ENCODE results near the gene ATF6.

Gene ATF6

GRCh38 chr1:161838885-161839284, 72.8 kb downstream of the ATF6 start:
- no peak for DNase-seq

DNA sequence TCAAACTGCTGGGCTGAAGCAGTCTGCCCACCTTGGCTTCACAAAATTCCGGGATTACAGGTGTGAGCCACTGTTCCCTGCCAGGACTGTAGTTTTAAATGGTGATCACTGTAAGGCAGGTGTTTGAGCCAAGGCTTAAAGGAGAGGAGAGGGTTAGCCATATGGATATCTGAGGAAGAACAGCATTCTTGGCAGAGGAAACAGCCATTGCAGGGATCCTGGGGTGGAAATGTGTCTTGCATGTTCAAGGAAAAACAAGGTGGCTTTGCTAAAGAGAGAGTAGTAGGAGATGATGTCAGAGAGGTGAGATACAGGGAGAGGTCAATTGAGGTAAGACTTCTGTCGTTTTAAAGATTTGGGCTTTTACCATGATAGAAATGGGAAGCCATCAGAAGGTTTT, 73.5 kb downstream of the ATF6 start:
- DNase-seq = no peak

DNA sequence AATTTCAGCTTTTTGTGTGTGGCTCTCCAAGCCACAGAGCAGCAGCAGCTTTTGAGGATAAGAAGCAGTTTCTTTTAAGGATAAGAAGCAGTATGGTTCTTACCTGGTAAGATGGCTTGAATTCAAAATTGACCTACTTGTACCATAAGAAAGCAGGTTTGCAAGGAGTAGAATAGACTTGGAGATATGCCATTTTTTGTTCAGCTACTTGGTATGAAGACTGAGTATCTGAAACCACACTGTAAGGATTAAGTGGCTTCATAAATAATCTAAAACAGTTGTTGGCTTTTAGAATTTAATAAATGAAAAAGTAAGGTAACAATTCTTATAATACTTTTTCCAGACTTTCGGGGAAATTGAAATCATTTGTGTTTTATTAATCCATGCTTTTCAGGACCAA, 74.2 kb downstream of the ATF6 start:
- DNase-seq = no peak

GRCh38 chr1:161843156-161843555, 77.0 kb downstream of the ATF6 start:
- no peak for DNase-seq

DNA sequence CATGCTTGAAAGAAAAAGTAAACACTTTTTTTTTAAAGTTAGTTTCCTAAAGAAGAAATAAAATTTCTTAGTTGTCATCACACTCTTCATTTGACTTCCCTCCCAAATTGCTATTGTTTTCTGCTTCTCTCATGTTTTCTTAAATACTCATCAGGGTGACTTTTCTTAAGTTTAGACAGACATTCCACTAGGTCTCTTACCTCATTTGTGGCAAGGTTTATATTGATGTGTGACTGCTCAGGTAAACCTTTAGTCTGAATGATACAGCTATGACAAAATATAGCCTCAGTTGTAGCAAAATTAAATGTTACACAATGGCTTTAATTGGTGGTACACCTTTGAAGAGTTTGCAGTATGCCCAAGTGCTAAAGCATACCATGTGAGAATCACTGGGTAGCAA, 78.6 kb downstream of the ATF6 start:
- DNase-seq = no peak

GRCh38 chr1:161848676-161849075, 82.6 kb downstream of the ATF6 start:
- no peak for DNase-seq

DNA sequence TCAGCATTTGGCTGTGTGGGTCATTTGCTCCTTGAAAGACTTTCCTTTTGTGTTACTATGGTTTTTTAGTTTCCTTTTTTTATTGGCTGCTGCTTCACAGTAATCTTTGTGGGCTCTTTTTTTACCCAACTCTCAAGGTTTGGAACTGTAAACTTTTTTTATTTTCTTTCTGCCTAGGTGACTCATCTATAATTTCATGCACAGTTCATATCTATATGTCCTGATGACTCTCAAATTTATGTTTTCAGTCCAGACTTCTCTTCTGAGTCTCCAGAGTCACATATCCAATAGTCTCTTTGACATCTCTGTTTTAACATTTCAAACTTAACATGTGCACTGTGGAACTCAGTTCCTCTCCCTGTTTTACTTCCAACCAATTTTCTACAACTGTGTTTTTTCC, 83.4 kb downstream of the ATF6 start:
- no peak for DNase-seq

- DNase-seq = no peak
These were observed 89.1 kb downstream of the ATF6 start for GRCh38 chr1:161855260-161855659.

DNA sequence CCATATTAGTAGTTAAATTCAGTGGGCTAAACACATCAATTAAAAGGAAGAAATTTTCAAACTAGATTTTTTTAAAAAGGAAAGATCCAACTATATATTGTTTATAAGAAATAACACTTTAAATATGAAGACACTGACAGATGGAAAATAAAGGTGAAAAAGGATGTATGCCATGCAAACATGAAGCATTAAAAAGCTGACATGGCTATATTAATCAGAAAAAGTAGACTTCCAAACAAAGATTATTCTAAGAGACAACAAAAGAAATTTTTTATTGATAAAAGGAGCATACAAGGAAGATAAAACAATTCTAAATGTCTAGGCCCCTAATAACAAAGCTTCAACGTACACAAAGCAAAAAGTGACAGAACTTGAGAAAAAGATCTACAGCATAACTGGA, 92.2 kb downstream of the ATF6 start:
- DNase-seq = no peak

DNA sequence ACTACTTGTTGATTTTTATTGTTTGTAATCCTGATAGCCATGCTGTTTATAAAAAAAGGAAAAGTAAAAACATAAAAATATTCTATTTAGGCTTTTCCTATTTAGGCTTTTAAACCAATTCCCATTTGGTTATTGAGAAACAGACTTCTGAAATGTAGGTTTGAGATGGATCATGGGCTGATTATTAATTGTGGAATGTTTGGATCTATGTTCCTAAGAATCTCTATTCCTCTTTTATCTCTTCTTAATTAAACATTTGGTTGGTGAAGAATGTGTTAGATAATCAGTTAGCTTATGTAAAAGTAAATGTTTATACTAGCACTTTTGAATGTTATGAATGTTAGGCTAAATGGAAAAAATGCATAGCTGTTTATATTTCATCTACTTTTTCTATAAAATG, 97.4 kb downstream of the ATF6 start:
- DNase-seq = no peak

DNA sequence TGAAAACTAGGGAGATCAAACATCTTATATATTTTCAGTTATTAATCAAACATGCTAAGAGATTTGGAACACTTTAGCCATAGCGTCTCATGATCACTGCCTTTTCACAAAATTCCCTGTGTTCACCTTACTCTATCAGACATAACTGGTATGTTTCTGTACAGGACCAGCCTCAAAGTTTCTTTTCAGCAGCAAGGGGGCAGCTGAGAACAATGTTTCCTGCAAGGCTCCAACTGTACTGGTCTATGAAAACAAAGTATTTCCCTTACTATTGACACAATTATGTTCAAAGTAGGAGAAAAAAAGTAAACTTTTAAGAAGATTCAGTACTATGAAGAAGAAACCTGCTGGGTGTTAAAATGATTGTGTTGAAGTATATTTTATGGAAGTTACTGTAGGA, 98.5 kb downstream of the ATF6 start:
- no peak for DNase-seq

DNA sequence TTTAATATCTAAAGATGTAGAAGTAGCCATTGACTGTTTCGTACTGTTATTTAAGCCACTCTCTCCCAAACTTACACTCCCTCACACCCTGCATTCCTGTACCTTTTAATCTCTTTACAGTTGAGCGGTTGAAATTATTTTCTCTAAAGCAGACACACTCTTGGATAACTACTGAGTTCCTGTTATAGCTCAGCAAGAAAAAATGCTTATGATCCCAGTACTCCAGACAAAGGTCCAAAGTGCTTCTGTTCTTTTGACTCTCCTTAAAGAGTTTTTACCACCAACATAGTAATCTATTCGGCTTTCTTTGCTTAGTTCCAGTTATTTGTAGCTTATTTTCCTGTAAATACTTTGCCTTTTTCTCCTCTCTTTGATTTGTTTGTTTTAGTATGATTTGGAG, 100.1 kb downstream of the ATF6 start:
- DNase-seq = no peak

GRCh38 chr1:161868832-161869231, 102.7 kb downstream of the ATF6 start:
- no peak for DNase-seq

DNA sequence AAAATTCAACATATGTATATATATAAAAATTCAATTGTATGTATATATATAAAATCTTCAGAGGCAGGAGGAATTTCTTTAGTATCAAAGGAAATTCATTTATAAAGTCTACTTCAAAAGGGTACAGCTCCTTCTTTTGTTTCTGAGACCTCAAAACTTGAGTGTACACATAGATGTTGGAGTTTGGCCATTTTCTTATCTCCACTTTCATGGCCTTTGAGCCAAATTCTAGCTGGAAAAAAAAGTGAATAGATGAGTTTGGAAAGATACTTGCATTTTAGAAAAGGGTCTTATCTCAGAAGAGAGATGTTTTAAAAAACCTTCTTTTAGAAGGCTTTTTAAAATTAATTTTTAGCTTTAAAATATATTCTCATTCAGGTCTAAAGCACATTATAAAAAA, 103.2 kb downstream of the ATF6 start:
- no peak for DNase-seq

GRCh38 chr1:161872506-161872905, 106.4 kb downstream of the ATF6 start:
- no peak for DNase-seq

GRCh38 chr1:161879261-161879660, 113.1 kb downstream of the ATF6 start:
- DNase-seq = no peak

- no peak for DNase-seq
These were observed 118.4 kb downstream of the ATF6 start for GRCh38 chr1:161884475-161884874.

DNA sequence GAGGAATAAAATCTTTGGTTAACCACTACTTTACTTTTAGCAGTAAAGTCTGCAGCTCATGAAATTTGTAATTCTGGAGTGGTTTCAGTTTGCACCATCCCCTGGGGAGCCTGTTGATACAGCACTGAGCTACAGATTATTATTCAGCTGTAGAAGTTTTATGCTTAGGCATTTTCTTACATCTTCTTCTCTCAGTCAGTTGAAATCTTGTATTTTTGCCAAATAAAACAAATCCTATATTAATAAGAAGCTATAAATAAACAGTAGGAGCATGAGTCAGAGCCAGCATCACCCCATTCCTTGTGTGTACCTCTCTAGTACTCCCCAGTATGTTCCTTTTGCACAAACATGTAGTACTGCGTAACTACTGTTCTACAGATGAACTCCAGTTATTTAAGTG, 118.9 kb downstream of the ATF6 start:
- DNase-seq = no peak

DNA sequence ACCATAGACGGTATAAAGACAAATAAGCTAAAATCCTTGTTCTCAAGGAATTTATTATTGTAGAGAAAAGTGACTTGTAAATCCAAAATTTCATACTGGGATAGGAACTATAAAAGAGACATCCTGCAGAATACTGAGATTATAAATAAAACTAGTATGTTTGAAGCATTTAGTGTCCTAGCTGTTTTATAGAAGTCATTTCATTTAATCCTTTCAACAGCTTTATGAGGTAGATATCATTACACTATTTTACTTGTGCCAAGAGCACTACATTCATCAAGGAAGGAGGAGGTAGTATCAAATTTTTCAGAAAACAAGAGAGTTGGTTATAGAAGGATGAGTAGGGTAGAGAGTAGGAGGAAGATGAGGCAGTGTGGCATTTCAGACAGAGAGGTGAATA, 119.6 kb downstream of the ATF6 start:
- DNase-seq = no peak

GRCh38 chr1:161886589-161886988, 120.5 kb downstream of the ATF6 start:
- no peak for DNase-seq

GRCh38 chr1:161887730-161888287, 121.7 kb downstream of the ATF6 start:
- DNase-seq = no peak

DNA sequence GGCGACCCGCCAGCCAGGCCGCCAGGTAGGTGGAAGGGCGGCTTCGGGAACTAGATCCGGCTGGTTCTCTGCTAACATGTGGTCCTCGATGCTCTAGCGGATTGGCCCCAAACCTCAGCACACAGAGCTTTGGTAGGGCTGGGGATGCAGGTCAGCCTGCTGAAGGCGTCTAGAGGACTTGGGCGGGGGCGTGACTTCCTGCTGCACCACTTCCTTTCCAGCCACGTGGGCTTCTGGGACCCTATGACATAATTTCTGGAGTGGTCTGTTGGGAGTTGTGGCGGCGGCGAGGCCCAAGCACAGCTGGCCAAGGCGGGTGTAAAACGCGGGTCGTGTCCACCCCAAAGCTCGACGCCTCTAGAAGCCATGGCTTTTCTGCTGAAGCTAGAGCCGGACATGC, 124.5 kb downstream of the ATF6 start:
- DNase-seq = no peak

GRCh38 chr1:161899091-161899490, 133.0 kb downstream of the ATF6 start:
- DNase-seq = no peak

- no peak for DNase-seq
These were observed 134.0 kb downstream of the ATF6 start for GRCh38 chr1:161900160-161900559.

GRCh38 chr1:161902182-161902581, 136.1 kb downstream of the ATF6 start:
- no peak for DNase-seq
